ENCODE measurements around the gene LRCOL1. TPM values are rescaled to one million over a fixed set of nuclear protein-coding genes. Genes with fewer than 3 reads are reported as not detected.

Gene LRCOL1
- total RNA-seq, 1 donor from 2014 or later: 0.15 TPM

DNA sequence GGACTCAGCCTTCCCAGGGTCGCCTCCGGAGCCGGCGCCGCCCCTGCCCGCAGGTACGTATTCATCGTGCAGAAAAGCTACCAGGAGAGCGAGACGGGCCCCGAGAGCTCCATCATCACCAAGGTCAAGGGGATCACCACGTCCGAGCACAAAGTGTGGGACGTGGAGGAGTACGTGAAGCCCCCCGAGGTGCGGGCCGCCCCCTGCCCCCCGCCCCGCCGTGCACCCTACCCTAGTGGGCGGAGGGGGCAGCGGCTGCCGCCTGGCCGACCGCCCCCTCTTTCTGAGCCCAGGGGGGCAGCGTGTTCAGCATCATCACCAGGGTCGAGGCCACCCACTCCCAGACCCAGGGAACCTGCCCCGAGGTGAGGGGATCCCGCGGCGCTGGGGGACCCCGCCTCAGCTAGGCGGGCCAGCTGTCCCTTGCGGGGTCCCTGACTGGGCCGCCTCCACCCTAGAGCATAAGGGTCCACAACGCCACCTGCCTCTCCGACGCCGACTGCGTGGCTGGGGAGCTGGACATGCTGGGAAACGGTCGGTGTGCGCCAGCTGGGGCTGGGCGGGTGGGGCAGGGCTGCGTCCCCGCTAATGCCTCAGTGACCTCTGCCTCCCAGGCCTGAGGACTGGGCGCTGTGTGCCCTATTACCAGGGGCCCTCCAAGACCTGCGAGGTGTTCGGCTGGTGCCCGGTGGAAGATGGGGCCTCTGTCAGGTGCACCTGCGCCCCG lies 9.2 kb upstream of the LRCOL1 start:
- DNase-seq (ENCODE audit: low read depth): no peak

DNA sequence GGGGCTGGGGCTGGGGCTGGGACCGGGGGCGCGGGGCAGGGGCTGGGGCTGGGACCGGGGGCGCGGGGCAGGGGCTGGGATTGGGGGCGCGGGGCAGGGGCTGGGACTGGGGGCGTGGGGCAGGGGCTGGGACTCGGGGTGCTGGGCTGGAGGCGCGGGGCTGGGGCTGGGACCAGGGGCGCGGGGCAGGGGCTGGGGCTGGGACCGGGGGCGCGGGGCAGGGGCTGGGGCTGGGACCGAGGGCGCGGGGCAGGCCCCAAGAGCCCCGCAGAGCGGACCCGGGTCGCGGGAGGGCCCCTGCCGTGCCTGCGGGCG lies 8.6 kb upstream of the LRCOL1 start:
- no peak for DNase-seq (ENCODE audit: low read depth)

DNA sequence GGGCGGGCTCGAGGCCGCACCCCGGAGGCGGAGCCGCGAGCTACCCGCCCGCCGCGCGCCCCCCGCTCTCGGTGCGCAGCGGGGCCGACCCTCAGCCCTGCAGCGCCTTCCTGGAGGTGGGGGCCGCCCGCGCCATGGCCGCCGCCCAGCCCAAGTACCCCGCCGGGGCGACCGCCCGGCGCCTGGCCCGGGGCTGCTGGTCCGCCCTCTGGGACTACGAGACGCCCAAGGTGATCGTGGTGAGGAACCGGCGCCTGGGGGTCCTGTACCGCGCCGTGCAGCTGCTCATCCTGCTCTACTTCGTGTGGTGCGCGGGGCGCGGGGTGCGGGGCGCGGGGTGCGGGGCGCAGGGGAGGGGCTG lies 8.3 kb upstream of the LRCOL1 start, which contains the start of gene P2RX2:
P2RX2 (plus strand) TSS at position 94 of the 361 bp plus-strand sequence; CDS start at position 135, 41 bp downstream.
- no peak for DNase-seq (ENCODE audit: low read depth)

DNA sequence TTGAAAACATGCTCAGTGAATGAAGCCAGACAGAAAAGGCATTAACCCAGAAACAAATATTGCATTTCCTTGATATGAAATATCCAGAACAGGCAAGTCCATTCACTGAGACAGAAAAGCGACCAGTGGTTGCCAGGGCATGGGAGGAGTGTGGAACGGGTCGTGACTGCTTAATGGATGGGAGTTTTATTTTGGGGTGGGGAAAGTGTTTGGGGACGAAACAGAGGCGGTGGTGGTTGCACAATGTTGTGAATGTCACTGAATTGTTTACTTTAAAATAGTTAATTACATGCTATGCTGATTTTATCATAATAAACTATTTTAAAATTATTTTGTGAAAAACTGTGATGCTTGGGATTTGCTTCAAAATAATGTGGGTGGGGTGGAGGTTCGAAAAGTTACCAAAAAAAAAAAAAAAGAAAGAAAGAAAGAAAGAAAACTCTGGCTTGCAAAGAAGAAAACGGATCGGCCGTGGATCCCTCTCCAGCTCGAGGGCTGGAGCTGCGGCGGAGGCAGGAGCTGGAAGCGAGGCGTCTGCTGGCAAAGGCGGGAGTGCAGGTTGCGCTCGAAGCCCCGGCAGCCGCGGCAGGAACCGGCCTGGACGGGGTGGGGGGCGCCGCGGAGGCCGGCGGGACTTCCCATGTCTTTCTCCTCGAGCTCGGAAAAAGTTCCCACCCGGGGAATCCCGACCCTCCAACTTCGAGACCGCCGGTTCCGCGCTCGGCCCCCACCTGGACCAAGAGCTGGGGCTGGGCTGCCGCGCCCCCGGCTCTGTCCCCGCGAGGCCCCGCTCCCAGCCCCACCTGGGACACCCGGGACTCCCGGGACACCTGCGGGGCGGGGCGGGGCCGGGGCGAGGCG lies 7.7 kb upstream of the LRCOL1 start:
- no peak for DNase-seq (ENCODE audit: low read depth)

DNA sequence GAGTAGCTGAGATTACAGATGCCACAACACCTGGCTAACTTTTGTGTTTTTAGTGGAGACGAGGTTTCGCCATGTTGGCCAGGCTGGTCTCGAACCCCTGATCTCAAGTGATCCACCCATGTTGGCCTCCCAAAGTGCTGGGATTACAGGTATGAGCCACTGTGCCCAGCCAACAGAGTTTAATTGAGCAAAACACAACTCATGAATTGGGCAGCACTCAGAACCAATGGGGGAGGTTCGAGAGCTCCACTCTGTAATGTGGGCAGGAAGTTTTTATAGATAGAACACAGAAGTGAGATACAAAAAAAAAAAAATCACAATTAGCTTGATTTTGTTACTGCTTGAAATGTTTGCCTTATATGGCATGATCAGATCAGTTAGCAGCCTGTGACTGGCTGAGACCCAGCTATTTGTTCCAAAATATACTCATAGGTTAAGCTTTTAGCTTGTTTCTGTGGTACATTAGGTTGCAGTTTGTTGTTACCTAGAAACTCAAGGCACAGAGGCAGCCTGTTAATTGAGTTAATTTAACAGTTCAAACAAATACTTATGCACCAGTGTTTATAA lies 6.8 kb upstream of the LRCOL1 start:
- no peak for DNase-seq (ENCODE audit: low read depth)

DNA sequence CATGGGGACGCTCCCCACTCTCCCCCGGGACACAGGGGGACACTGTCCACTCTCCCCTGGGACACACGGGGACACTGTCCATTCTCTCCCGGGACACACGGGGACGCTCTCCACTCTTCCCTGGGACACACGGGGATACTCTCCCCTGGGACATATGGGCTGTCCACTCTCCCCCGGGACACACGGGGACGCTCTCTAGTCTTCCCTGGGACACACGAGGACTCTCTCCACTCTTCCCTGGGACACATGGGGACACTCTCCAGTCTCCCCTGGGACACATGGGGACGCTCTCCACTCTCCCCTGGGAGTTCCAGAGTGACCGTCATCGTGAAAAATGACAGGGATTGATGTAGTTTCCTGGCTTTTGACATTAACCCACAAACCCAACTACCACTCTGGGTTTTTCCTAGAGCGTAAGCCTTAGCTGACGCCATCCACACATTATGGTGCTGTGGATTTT lies 5.2 kb upstream of the LRCOL1 start:
- no peak for DNase-seq (ENCODE audit: low read depth)

DNA sequence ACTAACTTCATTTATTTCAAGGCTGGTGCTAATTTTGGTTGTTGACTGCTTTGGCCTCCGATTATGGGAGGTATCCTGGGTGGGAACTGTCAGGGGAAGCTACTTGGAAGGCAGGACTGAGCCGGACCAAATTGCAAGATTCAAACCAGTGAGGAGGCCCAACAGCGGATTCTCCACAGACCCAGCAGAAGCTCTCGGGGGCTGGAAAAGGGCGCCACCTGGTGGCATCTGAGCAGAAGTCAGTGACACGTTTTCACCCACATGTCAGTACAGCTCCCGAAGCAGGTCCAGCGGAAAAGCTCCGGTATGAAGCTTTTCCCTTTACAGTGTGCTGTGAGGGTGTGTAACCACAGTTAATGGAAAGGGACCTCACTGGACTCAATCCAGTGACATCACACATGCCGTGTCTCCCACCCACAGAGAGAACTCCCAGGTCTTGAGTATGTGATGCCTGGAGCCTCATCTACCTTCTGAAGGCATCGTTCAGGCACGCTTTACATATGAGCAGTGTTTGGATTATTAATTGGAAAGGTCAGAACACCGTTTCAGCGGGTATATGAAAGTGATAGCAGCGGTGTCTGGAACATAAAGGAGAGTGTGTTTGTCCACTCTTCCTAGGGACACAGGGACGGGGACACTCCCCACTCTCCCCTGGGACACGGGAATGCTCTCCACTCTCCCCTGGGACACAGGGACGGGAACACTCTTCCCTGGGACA lies 4.6 kb upstream of the LRCOL1 start:
- peak; percentile 67 for DNase-seq (ENCODE audit: low read depth)

DNA sequence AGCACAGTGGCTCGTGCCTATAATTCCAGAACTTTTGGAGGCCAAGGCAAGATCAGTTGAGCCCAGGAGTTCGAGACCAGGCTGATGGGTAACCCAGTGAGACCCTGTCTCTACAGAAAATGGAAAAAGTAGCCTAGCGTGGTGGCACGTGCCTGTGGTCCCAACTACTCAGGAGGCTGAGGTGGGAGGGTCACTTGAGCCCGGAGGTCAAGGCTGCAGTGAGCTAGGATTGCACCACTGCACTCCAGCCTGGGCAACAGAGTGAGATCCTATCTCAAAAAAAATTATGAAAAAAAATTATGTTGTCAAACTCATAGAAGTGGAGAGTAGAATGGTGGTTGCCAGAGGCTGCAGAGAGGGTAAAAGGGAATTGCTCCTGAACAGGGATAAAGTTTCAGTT lies 3.6 kb upstream of the LRCOL1 start:
- no peak for DNase-seq (ENCODE audit: low read depth)

DNA sequence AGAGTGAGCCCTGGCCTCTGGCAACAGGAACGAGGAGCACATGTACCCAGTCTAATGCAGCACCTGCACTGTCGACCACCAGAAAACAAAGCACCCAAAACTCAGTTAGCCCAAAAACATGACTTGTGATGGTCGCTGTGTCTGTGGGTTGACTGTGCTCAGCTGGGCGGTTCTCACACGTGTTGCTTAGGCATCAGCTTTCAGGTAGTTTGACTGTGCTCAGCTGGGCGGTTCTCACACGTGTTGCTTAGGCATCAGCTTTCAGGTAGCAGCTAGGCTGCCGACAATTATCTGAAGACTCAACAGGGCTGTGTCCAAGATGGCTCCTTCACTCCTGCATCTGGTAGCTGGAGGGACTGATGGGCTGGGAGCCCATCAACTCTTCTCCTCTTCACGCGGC lies 1.2 kb upstream of the LRCOL1 start:
- no peak for DNase-seq (ENCODE audit: low read depth)

DNA sequence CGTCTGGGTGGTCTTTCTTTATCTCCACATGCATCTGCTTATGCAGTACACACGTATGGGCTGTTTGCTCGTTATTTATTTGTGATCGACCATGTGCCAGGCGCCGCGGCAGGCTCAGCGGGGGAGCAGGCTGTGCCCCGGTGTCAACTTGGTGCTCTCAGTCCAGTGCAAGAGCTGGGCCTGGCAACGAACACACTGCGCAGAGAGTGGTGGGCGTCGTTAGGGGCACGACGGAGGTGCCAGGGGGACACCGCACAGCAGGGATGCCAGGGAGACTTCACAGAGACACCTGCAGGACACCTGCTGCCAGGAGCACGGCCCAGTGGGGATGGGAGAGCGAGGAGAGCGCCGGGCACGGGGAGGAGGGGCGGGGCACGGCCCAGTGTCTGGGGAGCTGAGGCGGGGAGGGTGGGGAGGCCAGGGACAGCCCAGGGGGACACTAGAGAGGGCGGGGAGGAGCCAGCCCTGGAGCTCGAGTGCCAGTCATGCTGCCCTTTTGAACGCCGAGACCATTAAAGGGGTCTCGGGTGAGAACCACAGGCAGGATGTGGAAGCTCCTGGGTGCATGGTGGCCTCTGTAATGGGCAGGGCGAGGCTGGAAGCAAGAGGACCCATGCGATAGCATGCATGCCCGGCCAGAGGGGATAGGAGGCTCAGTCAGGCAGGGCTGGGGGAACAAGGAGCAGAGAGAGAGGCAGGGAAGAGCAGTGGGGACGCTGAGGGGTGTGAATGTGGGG lies 652 bp upstream of the LRCOL1 start:
- no peak for DNase-seq (ENCODE audit: low read depth)

DNA sequence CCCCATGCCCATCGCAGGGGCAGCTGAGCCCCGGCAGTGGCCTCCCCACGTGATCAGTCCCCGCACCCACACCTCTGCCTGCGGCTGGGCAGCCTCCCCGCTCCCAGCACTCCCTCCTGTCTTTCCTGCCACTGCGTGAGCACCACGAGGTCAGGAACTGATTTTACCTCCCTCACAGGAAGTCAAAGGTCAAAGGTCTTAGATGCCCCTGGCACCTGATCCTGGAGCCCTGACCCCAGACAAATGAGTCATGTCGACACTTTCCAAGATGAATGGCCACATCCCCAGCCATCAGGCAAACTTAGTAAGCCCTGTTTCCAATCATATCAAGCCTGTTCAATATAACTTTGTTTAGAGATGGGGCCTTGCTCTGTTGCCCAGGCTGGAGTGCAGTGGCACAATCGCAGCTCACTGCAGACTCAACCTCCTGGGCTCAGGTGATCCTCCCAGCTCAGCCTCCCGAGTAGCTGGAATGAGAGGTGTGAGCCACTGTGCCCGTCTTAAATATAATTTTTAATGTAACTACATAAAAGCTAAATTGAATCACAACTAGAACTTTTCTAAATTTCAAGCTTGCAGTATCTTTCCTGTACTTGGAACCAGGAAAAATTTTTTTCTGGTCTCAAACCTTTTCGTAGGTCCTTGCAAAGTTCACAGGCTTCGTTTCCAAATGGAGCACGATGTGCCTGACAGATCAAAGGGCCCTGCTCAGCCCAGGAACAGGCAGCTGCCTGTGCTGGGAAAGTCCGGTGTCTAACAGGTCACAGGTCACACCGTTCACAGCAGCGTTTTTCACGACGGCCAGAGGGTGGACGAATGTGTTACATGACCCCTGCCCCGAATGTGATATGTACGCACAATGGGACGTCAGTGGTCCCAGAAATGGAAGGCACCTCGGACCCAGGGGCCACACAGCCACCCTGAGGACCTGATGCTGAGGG lies 1.9 kb downstream of the LRCOL1 start:
- DNase-seq (ENCODE audit: low read depth): peak; percentile 77

DNA sequence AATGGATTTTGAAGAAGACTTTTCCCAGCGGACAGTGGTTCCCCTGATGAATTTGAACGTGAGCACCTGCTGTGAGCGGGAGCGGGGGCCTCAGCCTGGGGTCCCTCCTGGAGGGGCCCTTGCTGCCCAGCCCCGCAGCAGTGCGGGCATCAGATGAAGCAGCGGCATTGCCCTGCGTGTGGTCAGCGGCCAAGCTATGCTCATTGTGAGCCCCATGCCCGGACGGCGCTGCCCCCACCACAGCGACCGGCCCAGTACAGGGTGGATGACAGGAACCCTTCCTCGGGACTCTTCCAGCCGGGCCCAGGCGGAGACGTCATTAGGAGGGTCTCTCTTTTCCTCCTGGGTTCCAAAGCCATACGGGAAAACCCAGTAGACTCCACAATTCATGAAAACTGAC lies 3.5 kb downstream of the LRCOL1 start:
- no peak for DNase-seq (ENCODE audit: low read depth)

DNA sequence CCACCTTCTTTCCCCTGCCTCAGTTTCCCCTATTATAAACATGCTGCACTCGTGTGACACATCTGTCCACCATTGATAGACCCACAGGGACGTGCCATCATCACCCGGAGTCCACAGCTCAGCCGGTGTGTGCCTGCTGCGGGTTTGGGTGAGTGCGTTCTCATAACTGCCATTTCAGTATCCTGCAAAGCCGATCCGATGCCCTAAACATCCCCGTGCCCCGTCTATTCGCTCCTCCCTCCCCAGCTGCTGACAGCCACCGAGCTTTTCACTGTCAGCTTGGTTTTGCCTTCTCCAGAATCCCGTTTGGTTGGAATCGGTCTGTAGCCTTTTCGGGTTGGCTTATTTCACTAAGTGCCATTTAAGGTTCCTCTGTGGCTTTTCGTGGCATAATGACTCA lies 3.9 kb downstream of the LRCOL1 start:
- DNase-seq (ENCODE audit: low read depth): no peak

DNA sequence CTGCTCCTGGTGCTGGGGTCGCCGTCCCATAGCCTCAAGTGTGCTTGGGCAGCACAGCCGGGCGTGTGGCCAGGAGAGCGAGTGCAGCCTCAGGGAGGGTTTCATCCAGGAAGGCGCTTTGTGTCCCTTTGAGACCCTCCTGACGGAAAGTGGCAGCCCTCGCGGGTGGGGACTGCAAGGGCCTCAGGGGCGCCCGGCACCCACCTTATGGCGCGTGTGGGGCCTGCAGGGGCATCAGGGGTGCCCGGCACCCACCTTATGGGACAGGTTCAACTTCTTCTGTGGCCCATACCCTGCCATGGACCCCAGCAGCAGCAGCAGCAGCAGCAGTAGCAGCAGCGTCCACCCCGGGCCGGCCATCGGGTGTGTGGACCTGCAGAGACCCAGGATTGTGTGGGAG lies 4.5 kb downstream of the LRCOL1 start:
- no peak for DNase-seq (ENCODE audit: low read depth)

DNA sequence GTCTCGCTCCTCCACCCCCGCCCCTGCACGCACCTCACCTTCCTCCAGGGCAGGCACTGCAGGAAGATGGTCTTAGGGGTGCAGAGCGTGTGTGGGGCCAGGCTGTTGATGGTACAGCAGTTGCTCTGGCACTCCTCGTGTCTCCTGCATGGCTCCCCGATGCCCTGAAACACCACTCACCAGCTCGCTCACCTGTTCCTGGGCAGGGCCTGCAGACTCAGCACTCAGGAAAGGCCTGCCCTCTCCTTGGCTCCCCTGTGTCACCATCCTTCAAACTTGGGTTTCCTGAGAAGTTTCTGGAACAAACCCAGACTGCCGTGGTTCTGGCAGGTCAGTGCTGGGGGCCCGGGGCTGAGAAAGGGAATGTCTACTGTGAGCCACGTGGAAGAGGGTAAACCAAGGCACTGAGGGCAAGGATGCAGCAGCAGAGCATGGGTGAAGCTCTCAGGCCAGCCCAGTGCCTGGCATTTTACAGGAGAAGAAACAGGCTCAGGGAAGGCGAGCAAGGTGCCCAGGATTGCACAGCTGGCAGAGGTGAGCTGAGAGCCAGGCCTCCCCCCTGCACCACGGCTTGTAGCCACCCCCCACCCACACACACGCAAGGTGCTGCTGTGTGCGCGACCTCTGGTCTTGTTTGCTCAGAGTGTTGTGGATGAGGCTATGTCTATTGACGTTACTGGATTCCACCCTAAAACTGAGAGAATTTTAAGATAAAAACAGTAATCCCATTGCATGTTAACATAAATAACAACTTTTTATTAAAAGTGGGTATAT lies 5.5 kb downstream of the LRCOL1 start:
- no peak for DNase-seq (ENCODE audit: low read depth)

DNA sequence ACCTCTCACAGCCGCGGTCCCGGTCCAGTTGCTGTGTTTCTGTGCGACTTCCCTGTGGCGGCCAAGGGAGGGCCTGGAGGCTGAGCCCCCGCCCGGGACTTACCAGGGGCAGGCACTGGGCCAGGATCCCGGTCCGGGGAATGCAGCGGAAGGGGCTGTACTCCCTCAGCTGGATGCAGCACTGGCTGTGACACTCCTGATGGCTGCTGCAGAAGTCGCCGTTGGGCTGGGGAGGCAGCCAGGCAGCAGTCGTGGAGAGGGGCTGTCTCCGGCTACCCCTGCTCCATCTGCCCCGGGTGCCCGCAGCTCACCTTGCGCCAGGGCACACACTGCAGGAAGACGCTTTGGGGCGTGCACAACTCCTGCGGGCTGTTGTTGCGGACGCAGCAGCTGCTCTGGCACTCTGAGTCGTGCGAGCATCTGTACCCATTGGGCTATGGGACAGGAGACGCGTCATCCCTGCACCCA lies 6.2 kb downstream of the LRCOL1 start:
- DNase-seq (ENCODE audit: low read depth): no peak

DNA sequence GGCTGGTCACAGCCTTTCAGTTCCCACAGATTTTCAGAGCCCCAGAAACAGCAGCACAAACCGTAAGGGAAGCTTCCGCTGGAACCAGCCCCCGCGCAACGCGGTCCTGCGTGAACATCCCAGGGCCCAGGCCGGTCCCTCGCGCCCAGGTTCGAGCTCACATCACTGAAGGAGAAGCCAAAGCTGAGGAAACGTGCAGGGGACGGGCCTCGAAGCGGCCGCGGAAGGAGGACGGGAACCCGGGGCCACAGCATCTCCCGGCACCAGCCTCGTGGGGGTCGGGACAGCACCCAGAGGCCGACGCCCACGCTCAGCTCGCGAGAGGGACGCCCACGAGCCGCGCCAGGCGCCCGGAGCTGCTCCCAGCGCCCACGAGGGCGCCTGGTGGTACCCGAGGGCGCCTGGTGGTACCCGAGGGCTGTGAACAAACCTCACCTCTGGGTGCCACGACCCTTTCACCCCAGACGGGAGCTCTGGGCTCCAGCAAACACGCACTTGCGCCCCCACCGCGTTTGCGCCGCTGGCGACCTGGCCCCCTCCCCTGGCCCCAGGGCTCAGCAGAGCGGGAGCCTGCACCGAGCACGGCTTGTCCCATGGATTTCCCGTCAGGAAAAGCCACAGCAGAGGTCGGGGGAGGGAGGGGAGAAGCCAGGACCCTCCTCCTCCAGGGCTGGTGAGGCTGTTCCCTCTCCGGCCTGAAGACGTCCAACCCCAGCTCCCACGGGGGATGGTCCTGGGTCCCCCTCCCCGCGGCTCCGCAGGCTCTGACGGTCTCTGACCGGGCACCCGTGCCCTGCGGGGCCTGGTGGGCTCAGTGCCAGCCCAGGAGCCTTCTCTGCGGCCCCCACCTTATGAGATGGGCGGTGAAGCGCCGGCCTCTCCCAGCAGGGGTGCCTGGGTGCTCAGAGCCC lies 6.9 kb downstream of the LRCOL1 start:
- DNase-seq (ENCODE audit: low read depth): no peak

DNA sequence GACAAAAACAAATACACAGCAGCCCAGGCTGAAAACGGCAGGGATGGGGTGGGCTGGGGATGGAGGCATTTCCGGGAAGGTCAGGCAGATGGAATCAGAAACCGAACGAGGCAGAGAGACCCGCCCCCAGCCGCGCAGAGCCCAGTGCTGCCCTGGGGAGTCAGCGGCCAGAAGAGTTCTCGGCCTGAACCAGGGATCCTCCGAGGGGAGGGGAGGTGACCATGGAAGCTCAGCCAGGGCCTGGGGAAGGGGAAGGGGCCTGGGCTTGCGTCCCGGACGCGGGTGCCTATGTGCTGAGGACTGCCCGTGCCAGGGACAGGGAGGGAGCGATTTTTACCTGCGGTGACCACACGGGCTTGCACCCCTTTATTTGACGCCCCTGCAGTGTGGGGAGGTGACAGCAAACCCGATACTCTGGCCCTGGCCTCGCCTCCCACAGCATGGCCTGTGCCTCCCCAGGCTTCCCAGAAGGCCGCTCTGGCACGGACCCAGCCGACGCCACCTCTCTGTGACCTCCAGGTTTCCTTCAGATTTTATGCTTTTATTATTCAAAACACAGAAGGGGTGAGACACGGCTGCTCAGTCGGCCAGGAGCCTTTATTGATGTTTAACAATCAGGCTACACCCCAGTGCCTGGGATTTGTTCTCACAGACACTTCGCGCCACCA lies 7.7 kb downstream of the LRCOL1 start:
- peak; percentile 72 for DNase-seq (ENCODE audit: low read depth)
